Neutrophil (primary cell): ENCODE results near the gene LRP11.

Experiments
- H3K27ac ChIP-seq: fragments of 200-600 bp; sonication (generic); 2 replicates; pipeline ENCODE4 v1.5.1; 2016; ENCODE audit warnings: mild to moderate bottlenecking, moderate library complexity
- H3K27me3 ChIP-seq: fragments of 200-600 bp; sonication (generic); 2 replicates; pipeline ENCODE4 v1.6.0; 2016; ENCODE audit warnings: mild to moderate bottlenecking
- H3K36me3 ChIP-seq: fragments of 200-600 bp; sonication (generic); 2 replicates; pipeline ENCODE4 v1.5.1; 2017
- H3K4me1 ChIP-seq, 2 experiments: fragments of 200-600 bp in 1 of 2; sonication (generic) in 1 of 2; 1 replicate in 1 of 2; 2 replicates in 1 of 2; pipeline versions ENCODE4 v1.5.1 to v1.6.1; 2013 to 2016; ENCODE audit warnings: low read depth in 1 of 2, low read length in 1 of 2, mild to moderate bottlenecking in 1 of 2, moderate library complexity in 1 of 2; ENCODE audit not compliant: control insufficient read depth in 1 of 2, insufficient read depth in 1 of 2
- H3K4me3 ChIP-seq, 2 experiments: fragments of 200-600 bp in 1 of 2; sonication (generic) in 1 of 2; 1 replicate in 1 of 2; 2 replicates in 1 of 2; pipeline ENCODE4 v1.5.1; 2013 to 2016; ENCODE audit warnings: low read depth in 1 of 2, low read length in 1 of 2, mild to moderate bottlenecking in 1 of 2, moderate library complexity in 1 of 2
- H3K9me3 ChIP-seq: fragments of 200-600 bp; sonication (generic); 2 replicates; pipeline ENCODE4 v1.5.1; 2016
- CTCF ChIP-seq: fragments of 200-600 bp; sonication (generic); IDR thresholded peaks from 2 replicates; pipeline ENCODE4 v1.5.1; 2016; ENCODE audit warnings: antibody characterized with exemption

LRP11 gene

GRCh38 chr6:149861603-149862423, 2.3 kb downstream of the LRP11 start:
- no peaks in the 10 kb centered on the region for H3K9me3 ChIP-seq
- H3K27me3 ChIP-seq: peaks cover 63% of the 10 kb centered on the region
- H3K36me3 ChIP-seq: no peaks in the 10 kb centered on the region
- H3K27ac ChIP-seq: no peak overlapping the region
- no peak overlapping the region for H3K4me3 ChIP-seq
- H3K4me1 ChIP-seq: peaks cover 20 to 21% of the 10 kb centered on the region in 2 experiments
- TF ChIP-seq CTCF: no peak

GRCh38 chr6:149860834-149861602, 3.1 kb downstream of the LRP11 start:
- H3K4me1 ChIP-seq: peaks cover 20 to 21% of the 10 kb centered on the region in 2 experiments
- H3K27me3 ChIP-seq: peaks cover 60% of the 10 kb centered on the region
- TF ChIP-seq CTCF: no peak
- no peaks in the 10 kb centered on the region for H3K9me3 ChIP-seq
- no peak overlapping the region for H3K27ac ChIP-seq
- no peak overlapping the region for H3K4me3 ChIP-seq
- H3K36me3 ChIP-seq: no peaks in the 10 kb centered on the region

- Histone ChIP-seq H3K36me3 (no peaks in the 10 kb centered on the region), H3K4me3 (no peak overlapping the region), H3K27me3 (peaks cover 62% of the 10 kb centered on the region), H3K9me3 (no peaks in the 10 kb centered on the region), H3K27ac (no peak overlapping the region), H3K4me1 (peaks cover 20 to 21% of the 10 kb centered on the region in 2 experiments)
- no peak for TF ChIP-seq CTCF
Observed at GRCh38 chr6:149860513-149860833, 3.7 kb downstream of the LRP11 start.

GRCh38 chr6:149859938-149860337, 4.2 kb downstream of the LRP11 start:
- no peaks in the 10 kb centered on the region for H3K36me3 ChIP-seq
- TF ChIP-seq CTCF: no peak
- H3K4me3 ChIP-seq: no peak overlapping the region
- peaks cover 20 to 21% of the 10 kb centered on the region in 2 experiments for H3K4me1 ChIP-seq
- H3K27me3 ChIP-seq: peaks cover 61% of the 10 kb centered on the region
- no peak overlapping the region for H3K27ac ChIP-seq
- H3K9me3 ChIP-seq: no peaks in the 10 kb centered on the region

- Histone ChIP-seq H3K27ac (no peak overlapping the region), H3K9me3 (no peaks in the 10 kb centered on the region), H3K4me1 (peaks cover 15% of the 10 kb centered on the region in 2 experiments), H3K36me3 (no peaks in the 10 kb centered on the region), H3K4me3 (no peak overlapping the region), H3K27me3 (peaks cover 61% of the 10 kb centered on the region)
- TF ChIP-seq CTCF: no peak
Observed at GRCh38 chr6:149859368-149859767, 4.8 kb downstream of the LRP11 start.
